GM18909 (cell line): ENCODE measurements around the gene CPA5.

ENCODE experiments used
- ATAC-seq: cut with Tn5 transposase; IDR thresholded peaks from one replicate; pipeline ENCODE4 v1.9.1; 2021; ENCODE audit warnings: mild to moderate bottlenecking; ENCODE audit not compliant: unreplicated experiment, poor library complexity

Gene CPA5

DNA sequence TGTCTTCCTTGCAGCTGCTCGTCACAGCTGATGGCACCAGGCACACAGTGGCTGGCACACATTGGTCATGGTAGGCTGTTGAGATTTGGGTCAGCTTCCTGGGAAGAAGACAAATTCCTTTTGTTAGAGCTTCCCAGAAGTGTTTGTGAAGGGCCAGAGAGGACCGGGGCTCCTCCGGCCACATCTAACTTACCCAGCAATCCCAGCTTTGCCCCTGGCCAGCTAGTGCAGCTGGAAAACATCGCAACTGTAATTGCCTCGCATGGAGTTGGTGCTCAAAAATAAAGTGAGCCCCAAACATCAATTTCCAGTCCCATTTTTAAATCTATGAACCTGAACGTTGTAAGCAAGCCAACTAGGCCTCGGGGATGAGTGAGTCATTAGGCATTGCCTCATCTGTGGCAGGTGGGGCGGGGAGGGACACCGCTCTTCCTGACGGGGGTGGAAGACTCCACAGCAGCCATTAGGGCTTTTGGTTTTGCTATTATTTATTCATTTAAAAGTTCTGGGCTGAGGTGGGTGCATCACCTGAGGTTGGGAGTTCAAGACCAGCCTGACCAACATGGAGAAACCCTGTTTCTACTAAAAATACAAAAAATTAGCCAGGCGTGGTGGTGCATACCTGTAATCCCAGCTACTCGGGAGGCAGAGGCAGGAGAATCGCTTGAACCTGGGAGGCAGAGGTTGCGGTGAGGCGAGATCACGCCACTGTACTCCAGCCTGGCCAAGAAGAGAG is 12.4 kb downstream of the CPA5 start:
- no peak for ATAC-seq

DNA sequence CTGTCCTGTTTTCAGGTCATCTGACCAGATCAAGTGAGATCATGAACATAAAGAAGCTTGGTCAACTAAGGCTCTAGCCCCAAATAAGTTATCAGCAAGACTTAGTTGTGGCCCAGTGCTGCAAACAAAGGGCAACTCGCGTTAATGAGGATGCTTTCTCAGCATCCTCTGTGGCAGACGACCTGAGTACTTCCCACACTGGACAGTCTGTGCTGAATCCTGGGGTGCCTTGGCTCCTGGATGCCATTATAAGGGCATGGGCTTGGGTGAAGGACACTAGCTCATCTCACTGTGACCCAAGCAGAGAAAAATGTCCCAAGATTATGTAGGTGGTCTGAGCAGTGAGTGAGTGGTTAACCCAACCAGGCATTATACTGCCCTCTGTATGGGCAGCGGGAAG is 13.9 kb downstream of the CPA5 start:
- ATAC-seq: no peak

DNA sequence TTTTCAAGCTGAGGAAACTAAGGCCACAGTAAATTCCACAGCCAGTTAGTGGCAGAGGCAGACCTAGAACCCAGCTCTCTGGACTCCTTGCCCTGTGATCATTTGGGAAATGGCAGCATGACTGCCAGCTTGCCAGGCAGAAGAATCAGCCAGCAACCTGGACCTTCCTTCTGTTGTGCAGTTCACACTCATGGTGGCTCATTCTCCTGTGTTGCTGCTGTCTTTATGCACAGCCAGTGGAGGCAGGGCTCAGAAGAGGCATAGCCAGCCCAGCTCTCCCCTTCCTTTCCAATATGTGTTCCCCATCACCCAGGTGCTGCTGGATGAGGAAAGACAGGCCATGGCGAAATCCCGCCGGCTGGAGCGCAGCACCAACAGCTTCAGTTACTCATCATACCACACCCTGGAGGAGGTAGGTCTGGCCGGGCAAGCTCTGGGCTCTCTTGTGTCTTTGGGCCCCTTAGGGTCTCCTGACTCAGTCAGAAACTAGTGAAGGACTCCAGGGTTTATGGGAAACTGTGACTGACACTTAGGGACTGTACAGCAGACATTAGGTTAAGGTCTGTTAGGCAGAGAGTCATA is 14.8 kb downstream of the CPA5 start:
- ATAC-seq: no peak

GRCh38 chr7:130360518-130360917 is 15.9 kb downstream of the CPA5 start:
- no peak for ATAC-seq

- no peak for ATAC-seq
Observed at GRCh38 chr7:130361681-130362080, 17.1 kb downstream of the CPA5 start.

DNA sequence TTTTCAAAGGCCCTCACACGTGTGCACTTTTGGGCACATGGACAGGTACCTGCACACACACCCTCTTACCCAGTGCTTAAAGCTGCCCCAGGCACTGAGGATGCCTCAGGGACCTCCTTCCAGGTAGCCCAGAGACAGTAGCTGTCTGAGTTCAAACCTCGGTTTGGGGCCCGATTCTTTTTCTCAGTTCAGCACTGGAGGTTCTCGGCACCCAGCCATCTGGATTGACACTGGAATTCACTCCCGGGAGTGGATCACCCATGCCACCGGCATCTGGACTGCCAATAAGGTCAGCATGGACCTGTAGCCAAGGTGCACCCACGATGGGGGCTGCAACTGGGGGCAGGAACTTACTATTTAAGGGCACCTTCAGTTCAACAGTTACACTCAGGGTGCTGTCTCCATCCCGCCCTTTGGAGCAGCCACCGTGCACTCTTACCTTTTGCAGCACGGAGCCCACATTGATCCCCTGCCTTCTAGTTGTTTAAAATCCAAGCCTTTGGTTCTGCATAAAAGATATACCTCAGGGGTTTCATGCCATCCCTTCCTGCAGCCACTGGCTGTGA is 17.7 kb downstream of the CPA5 start:
- no peak for ATAC-seq

- no peak for ATAC-seq
Observed at GRCh38 chr7:130363026-130363847, 18.6 kb downstream of the CPA5 start.

GRCh38 chr7:130364451-130364850 is 19.8 kb downstream of the CPA5 start:
- no peak for ATAC-seq

GRCh38 chr7:130365088-130365487 is 20.5 kb downstream of the CPA5 start:
- ATAC-seq: no peak

GRCh38 chr7:130365511-130366441 is 21.2 kb downstream of the CPA5 start:
- no peak for ATAC-seq

DNA sequence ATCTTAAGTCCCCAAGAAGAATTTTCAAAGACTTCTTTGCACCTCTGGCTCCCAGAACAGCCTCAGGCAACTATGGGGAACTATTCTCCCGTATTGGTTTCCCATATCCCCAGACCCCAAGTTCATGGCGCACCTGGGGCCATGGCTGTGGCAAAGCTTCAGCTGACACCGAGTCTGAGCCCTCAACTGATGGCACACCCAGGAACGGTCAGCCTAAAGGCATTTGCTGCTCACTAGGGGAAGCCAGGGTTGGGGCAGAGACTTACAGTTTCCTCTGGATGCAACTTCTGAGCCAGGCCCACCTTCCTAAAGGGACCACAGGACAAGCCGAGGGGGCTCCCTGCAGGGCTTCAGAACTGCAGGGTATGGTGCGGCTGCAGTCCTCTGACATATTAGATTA is 21.9 kb downstream of the CPA5 start:
- no peak for ATAC-seq

GRCh38 chr7:130367088-130367755 is 22.6 kb downstream of the CPA5 start:
- no peak for ATAC-seq

DNA sequence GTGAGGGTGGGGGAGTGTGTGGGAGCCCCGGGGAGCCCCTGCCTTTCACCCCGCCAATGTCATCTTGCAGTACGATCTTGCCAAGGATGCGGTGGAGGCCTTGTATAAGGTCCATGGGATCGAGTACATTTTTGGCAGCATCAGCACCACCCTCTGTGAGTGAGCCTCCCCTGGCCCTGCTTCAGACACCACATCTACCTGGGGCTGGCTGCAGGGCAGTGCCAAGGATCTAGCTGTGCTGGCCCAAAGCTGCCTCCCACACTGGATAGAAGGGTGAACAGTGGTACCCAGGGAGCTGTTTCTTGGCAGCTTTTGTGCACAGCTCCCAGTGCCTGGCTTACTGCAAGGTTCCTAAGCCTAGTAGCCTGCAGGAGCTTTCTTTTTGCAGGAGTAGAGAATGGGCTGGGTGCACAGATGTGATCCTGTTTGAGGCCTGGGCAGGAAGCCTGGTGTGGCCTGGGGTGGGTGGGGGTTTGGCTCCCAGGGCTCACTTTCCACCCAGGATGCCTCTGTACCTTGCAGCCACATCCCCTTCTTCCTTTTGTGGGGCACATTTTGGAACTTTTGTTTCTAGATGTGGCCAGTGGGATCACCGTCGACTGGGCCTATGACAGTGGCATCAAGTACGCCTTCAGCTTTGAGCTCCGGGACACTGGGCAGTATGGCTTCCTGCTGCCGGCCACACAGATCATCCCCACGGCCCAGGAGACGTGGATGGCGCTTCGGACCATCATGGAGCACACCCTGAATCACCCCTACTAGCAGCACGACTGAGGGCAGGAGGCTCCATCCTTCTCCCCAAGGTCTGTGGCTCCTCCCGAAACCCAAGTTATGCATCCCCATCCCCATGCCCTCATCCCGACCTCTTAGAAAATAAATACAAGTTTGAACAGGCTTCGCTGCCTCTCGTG is 23.5 kb downstream of the CPA5 start:
- no peak for ATAC-seq

- no peak for ATAC-seq
Observed at GRCh38 chr7:130369110-130369711, 24.6 kb downstream of the CPA5 start.

GRCh38 chr7:130369831-130370550 is 25.4 kb downstream of the CPA5 start:
- no peak for ATAC-seq

- no peak for ATAC-seq
Observed at GRCh38 chr7:130371046-130371445, 26.4 kb downstream of the CPA5 start.

- no peak for ATAC-seq
Observed at GRCh38 chr7:130372402-130373165, 28.0 kb downstream of the CPA5 start.
